Measurements from ENCODE around the gene MUC12. TPM values are rescaled to one million over a fixed set of nuclear protein-coding genes. Genes with fewer than 3 reads are reported as not detected.
A peak's percentile ranks its signal among the peaks of the same experiment; 100 is the strongest.
"Not testable (repeated sequence)": the region's sequence is repeated elsewhere in the genome, so short reads cannot be mapped to it uniquely, and the experiment has no call there.

Gene MUC12
- total RNA-seq (2021; ENCODE audit: unreplicated experiment) = 0.64 TPM
- 0.99 and 1.4 TPM in 2 replicates for polyA plus RNA-seq (2012)
- Bru-seq, nascent RNA = percentile 23 among the genes with signal in this experiment
- BruChase-seq, experiment 1, labeled RNA remaining after a 6-hour chase = percentile 34 among the genes with signal in this experiment
- percentile 30 among the genes with signal in this experiment for BruChase-seq, experiment 2, labeled RNA remaining after a 2-hour chase
- long read RNA-seq, partial matches to known transcripts = 1 of 1 reads
- long read RNA-seq, other reads (novel, unspliced or antisense) = 0 of 1 reads

GRCh38 chr7:100969066-100969615 is at the start of gene MUC12:
Gene MUC12, plus strand, starts transcription at chr7:100969565. Its CDS starts 58 bp downstream, at chr7:100969623.
- TF ChIP-seq JUND (IDR thresholded peaks at IDR 0.05) = no peak
- TF ChIP-seq ELF1 (IDR thresholded peaks at IDR 0.05; ENCODE audit: borderline replicate concordance, low read depth) = no peak
- TF ChIP-seq SP1 (IDR thresholded peaks at IDR 0.05; ENCODE audit: low read depth) = no peak
- H2AFZ ChIP-seq (ENCODE audit: low read depth, low read length, poor library complexity, severe bottlenecking) = no peak within 1 kb of the TSS
- no TSS peak for BruUV-seq (replicated peaks)
- no peak for ATAC-seq
- no peaks in the 10 kb centered on the region for H3K79me2 ChIP-seq (ENCODE audit: insufficient read depth, low read length)
- H3K27me3 ChIP-seq (ENCODE audit: insufficient read depth, low read length) = peaks cover 6% of the 10 kb centered on the region; the same call in 1 of the 2 replicates
- POLR2A ChIA-PET = no interaction called here
- RAD21 ChIA-PET (ENCODE audit: low non-redundant PET in 1 of 2, low total read pairs in 2 of 2, uncharacterized antibody in 2 of 2, unreplicated experiment in 2 of 2) = no interaction called here
- intact Hi-C loops (cut with micrococcal nuclease) = loop anchor here (5.0 to 10.0 kb wide), 2 partner anchors 108 to 226 kb away; no protein-coding TSS in a partner anchor
- no peaks in the 10 kb centered on the region for H3K9me3 ChIP-seq (ENCODE audit: control insufficient read depth in 1 of 2, insufficient read depth in 1 of 2, low read depth in 1 of 2, low read length in 2 of 2)
- no peak for DNase-seq (ENCODE audit: low read depth, low spot score)
- no peak within 1 kb of the TSS for H3K9ac ChIP-seq (ENCODE audit: low read length)
- H3K4me2 ChIP-seq (ENCODE audit: low read length) = no peak within 1 kb of the TSS
- peaks cover 6 to 23% of the 10 kb centered on the region in 2 experiments; a peak in 3 of 4 replicates for H3K4me1 ChIP-seq (ENCODE audit: control insufficient read depth in 1 of 2, insufficient read depth in 2 of 2, low read length in 2 of 2)
- H4K20me1 ChIP-seq (ENCODE audit: insufficient read depth) = no peaks in the 10 kb centered on the region
- no peak within 1 kb of the TSS for H3K4me3 ChIP-seq (replicated peaks in 1 of 2; ENCODE audit: low read depth in 1 of 2, low read length in 2 of 2)
- no peaks in the 10 kb centered on the region for H3K36me3 ChIP-seq (ENCODE audit: control insufficient read depth in 1 of 2, insufficient read depth in 2 of 2, low read length in 2 of 2)
- CTCF ChIA-PET = no interaction called here
- no peaks in the 10 kb centered on the region for H3K9me2 ChIP-seq (ENCODE audit: insufficient read depth)
- H3K27ac ChIP-seq (ENCODE audit: low read depth, low read length) = no peak within 1 kb of the TSS

GRCh38 chr7:100919779-100920437 is 49.5 kb upstream of the MUC12 start:
- intact Hi-C loops (cut with micrococcal nuclease); H3K9me2 ChIP-seq (ENCODE audit: insufficient read depth); ATAC-seq; H2AFZ ChIP-seq (ENCODE audit: low read depth, low read length, poor library complexity, severe bottlenecking); H3K36me3 ChIP-seq (ENCODE audit: control insufficient read depth in 1 of 2, insufficient read depth in 2 of 2, low read length in 2 of 2); H3K9ac ChIP-seq (ENCODE audit: low read length); RAD21 ChIA-PET (ENCODE audit: low non-redundant PET in 1 of 2, low total read pairs in 2 of 2, uncharacterized antibody in 2 of 2, unreplicated experiment in 2 of 2); BruUV-seq (replicated peaks); CTCF ChIA-PET; H3K4me2 ChIP-seq (ENCODE audit: low read length); H3K27me3 ChIP-seq (ENCODE audit: insufficient read depth, low read length); POLR2A ChIA-PET; H4K20me1 ChIP-seq (ENCODE audit: insufficient read depth); H3K9me3 ChIP-seq (ENCODE audit: control insufficient read depth in 1 of 2, insufficient read depth in 1 of 2, low read depth in 1 of 2, low read length in 2 of 2); H3K4me1 ChIP-seq (ENCODE audit: control insufficient read depth in 1 of 2, insufficient read depth in 2 of 2, low read length in 2 of 2); DNase-seq (ENCODE audit: low read depth, low spot score); H3K4me3 ChIP-seq (replicated peaks in 1 of 2; ENCODE audit: low read depth in 1 of 2, low read length in 2 of 2); H3K27ac ChIP-seq (ENCODE audit: low read depth, low read length); H3K79me2 ChIP-seq (ENCODE audit: insufficient read depth, low read length): not testable (repeated sequence)

All from HCT116 (cell line).